ENCODE data around the gene CUBN. TPM values are rescaled to one million over a fixed set of nuclear protein-coding genes. Genes with fewer than 3 reads are reported as not detected.

Gene CUBN
- total RNA-seq, 1 experiment from 2014 or later, result 1.3 TPM

DNA sequence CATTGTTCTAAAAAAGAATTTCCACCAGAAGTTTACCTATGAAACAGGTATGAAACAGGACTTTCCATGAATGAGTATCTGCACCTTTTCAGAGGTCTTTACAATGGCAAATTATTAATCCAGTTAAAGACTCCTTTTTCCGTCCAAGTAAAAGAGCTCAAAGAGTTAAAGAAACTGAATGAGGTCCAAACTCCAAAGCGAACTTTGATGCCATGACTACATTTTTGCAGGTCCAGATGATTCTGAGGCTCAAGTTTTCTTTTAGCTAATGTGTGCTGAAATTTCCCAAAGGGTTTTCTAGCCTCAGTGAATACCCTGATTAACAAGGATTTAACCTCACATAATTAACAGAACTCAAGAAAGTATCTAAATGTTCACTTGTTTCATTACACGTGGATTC is 9.8 kb downstream of the CUBN start:
- in situ Hi-C loops (cut with HindIII; ENCODE audit: low pct_unique_long_range_greater_than_20kb, low sequenced_read_pairs), result no loop called here
- ATAC-seq (no peak), DNase-seq (ENCODE audit: low read depth, low spot score) (no peak)
- H3K4me1 ChIP-seq (ENCODE audit: control insufficient read depth, insufficient read depth, low read length), result peaks cover 18% of the 10 kb centered on the region
- H3K4me3 ChIP-seq (ENCODE audit: low read depth in 2 of 2, low read length in 2 of 2), result no peak overlapping the region
- H3K36me3 ChIP-seq (ENCODE audit: control insufficient read depth, insufficient read depth, low read length), result no peaks in the 10 kb centered on the region
- ChIA-PET POLR2A (no interaction called here), CTCF (interaction anchor here (0.6 kb wide), 1 partner anchor 211 kb away, joined by 3 read pairs; no protein-coding TSS in a partner anchor)
- BruUV-seq (replicated peaks), result no TSS peak
- no peak for TF ChIP-seq SIN3A (IDR thresholded peaks at IDR 0.05; ENCODE audit: borderline replicate concordance, insufficient read depth, low read depth, low read length)
- H3K27ac ChIP-seq (ENCODE audit: low read length), result peak overlapping the region; percentile 67
- no peaks in the 10 kb centered on the region for H3K27me3 ChIP-seq (ENCODE audit: control insufficient read depth, insufficient read depth, low read length)
- intact Hi-C loops (cut with micrococcal nuclease; ENCODE audit: unreplicated experiment), result no loop called here
- H3K9me3 ChIP-seq (ENCODE audit: control insufficient read depth, insufficient read depth, low read depth, low read length), result no peaks in the 10 kb centered on the region

DNA sequence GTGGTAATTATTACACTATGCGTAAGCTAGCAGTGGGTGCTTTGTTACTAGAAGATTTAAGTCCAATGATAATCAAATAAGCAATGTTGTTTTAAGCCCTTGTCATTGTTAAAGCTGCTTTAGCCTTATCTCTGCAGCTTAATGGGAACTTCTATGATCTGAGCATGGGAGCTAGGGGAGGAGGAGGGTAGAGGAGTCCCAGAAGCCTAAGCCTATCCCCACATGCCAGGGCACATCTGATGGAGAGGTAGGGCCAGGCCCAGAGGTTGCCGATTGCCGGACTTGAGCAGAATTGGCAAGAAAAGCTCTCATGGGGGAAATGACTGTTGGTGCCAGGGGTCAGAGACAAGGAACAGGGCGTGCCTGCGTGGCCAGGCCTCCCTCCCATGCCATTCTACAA is 13.4 kb downstream of the CUBN start:
- H3K36me3 ChIP-seq (ENCODE audit: control insufficient read depth, insufficient read depth, low read length), result no peaks in the 10 kb centered on the region
- CTCF ChIA-PET, result no interaction called here
- no TSS peak for BruUV-seq (replicated peaks)
- peak overlapping the region; percentile 99 for H3K27ac ChIP-seq (ENCODE audit: low read length)
- peaks cover 39% of the 10 kb centered on the region for H3K4me1 ChIP-seq (ENCODE audit: control insufficient read depth, insufficient read depth, low read length)
- peak; percentile 36; the same call in 1 of the 2 replicates for ATAC-seq
- H3K4me3 ChIP-seq (ENCODE audit: low read depth in 2 of 2, low read length in 2 of 2), result no peak overlapping the region
- no peaks in the 10 kb centered on the region for H3K27me3 ChIP-seq (ENCODE audit: control insufficient read depth, insufficient read depth, low read length)
- no peaks in the 10 kb centered on the region for H3K9me3 ChIP-seq (ENCODE audit: control insufficient read depth, insufficient read depth, low read depth, low read length)
- in situ Hi-C loops (cut with HindIII; ENCODE audit: low pct_unique_long_range_greater_than_20kb, low sequenced_read_pairs), result no loop called here
- no peak for DNase-seq (ENCODE audit: low read depth, low spot score)
- TF ChIP-seq SIN3A (IDR thresholded peaks at IDR 0.05; ENCODE audit: borderline replicate concordance, insufficient read depth, low read depth, low read length), result no peak
- no peak for TF ChIP-seq TCF7L2 (IDR thresholded peaks at IDR 0.05; ENCODE audit: low read depth, low read length)
- no peak for TF ChIP-seq POLR2AphosphoS5 (IDR thresholded peaks at IDR 0.05; ENCODE audit: low read depth, low read length)
- TF ChIP-seq, protein P1, sequence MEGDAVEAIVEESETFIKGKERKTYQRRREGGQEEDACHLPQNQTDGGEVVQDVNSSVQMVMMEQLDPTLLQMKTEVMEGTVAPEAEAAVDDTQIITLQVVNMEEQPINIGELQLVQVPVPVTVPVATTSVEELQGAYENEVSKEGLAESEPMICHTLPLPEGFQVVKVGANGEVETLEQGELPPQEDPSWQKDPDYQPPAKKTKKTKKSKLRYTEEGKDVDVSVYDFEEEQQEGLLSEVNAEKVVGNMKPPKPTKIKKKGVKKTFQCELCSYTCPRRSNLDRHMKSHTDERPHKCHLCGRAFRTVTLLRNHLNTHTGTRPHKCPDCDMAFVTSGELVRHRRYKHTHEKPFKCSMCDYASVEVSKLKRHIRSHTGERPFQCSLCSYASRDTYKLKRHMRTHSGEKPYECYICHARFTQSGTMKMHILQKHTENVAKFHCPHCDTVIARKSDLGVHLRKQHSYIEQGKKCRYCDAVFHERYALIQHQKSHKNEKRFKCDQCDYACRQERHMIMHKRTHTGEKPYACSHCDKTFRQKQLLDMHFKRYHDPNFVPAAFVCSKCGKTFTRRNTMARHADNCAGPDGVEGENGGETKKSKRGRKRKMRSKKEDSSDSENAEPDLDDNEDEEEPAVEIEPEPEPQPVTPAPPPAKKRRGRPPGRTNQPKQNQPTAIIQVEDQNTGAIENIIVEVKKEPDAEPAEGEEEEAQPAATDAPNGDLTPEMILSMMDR (IDR thresholded peaks at IDR 0.05), result no peak
- TF ChIP-seq, protein P2, sequence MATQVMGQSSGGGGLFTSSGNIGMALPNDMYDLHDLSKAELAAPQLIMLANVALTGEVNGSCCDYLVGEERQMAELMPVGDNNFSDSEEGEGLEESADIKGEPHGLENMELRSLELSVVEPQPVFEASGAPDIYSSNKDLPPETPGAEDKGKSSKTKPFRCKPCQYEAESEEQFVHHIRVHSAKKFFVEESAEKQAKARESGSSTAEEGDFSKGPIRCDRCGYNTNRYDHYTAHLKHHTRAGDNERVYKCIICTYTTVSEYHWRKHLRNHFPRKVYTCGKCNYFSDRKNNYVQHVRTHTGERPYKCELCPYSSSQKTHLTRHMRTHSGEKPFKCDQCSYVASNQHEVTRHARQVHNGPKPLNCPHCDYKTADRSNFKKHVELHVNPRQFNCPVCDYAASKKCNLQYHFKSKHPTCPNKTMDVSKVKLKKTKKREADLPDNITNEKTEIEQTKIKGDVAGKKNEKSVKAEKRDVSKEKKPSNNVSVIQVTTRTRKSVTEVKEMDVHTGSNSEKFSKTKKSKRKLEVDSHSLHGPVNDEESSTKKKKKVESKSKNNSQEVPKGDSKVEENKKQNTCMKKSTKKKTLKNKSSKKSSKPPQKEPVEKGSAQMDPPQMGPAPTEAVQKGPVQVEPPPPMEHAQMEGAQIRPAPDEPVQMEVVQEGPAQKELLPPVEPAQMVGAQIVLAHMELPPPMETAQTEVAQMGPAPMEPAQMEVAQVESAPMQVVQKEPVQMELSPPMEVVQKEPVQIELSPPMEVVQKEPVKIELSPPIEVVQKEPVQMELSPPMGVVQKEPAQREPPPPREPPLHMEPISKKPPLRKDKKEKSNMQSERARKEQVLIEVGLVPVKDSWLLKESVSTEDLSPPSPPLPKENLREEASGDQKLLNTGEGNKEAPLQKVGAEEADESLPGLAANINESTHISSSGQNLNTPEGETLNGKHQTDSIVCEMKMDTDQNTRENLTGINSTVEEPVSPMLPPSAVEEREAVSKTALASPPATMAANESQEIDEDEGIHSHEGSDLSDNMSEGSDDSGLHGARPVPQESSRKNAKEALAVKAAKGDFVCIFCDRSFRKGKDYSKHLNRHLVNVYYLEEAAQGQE (IDR thresholded peaks at IDR 0.05; ENCODE audit: insufficient read depth in 1 of 2, low read depth in 2 of 2, low read length in 1 of 2), result no peak
- intact Hi-C loops (cut with micrococcal nuclease; ENCODE audit: unreplicated experiment), result no loop called here
- POLR2A ChIA-PET, result interaction anchor here (0.6 kb wide), 1 partner anchor 93 kb away, joined by 25 read pairs; no protein-coding TSS in a partner anchor

DNA sequence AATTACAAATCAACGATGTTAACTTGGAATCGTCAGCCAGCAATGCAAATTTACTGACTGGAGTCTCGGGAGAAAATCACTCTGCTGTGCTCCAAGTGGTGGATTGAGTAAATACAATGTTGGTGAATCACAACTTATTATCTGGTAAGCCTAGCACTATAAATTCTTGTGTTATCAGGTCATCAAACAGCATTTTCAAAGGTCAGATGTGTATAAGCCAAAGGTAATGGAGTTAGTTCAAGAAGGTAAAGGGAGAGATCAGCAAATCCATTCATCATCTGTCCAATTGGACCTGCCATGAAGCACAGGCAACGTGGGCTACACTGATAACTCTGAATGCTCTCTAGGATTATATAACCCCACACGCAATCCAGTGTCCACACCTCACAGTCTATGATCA is 13.9 kb downstream of the CUBN start:
- Histone ChIP-seq H3K27ac (ENCODE audit: low read length) (peak overlapping the region; percentile 99), H3K36me3 (ENCODE audit: control insufficient read depth, insufficient read depth, low read length) (no peaks in the 10 kb centered on the region), H3K4me1 (ENCODE audit: control insufficient read depth, insufficient read depth, low read length) (peaks cover 39% of the 10 kb centered on the region), H3K4me3 (ENCODE audit: low read depth in 2 of 2, low read length in 2 of 2) (peak overlapping the region in 1 of 2 experiments; percentile 48; a peak in 2 of 4 replicates), H3K9me3 (ENCODE audit: control insufficient read depth, insufficient read depth, low read depth, low read length) (no peaks in the 10 kb centered on the region), H3K27me3 (ENCODE audit: control insufficient read depth, insufficient read depth, low read length) (no peaks in the 10 kb centered on the region)
- POLR2A ChIA-PET, result interaction anchor here (1.0 kb wide), 1 partner anchor 94 kb away, joined by 3 read pairs; no protein-coding TSS in a partner anchor
- TF ChIP-seq, protein P2 (IDR thresholded peaks at IDR 0.05; ENCODE audit: insufficient read depth in 1 of 2, low read depth in 2 of 2, low read length in 1 of 2), result no peak
- TF ChIP-seq, protein P1 (IDR thresholded peaks at IDR 0.05), result no peak
- peak; percentile 89 for TF ChIP-seq POLR2AphosphoS5 (IDR thresholded peaks at IDR 0.05; ENCODE audit: low read depth, low read length)
- peak; percentile 79 for TF ChIP-seq TCF7L2 (IDR thresholded peaks at IDR 0.05; ENCODE audit: low read depth, low read length)
- TF ChIP-seq SIN3A (IDR thresholded peaks at IDR 0.05; ENCODE audit: borderline replicate concordance, insufficient read depth, low read depth, low read length), result no peak
- CTCF ChIA-PET, result interaction anchor here (0.7 kb wide), 2 partner anchors 13 to 123 kb away, joined by 5 to 9 read pairs; no protein-coding TSS in a partner anchor
- DNase-seq (ENCODE audit: low read depth, low spot score), result peak; percentile 61
- ATAC-seq, result peak; percentile 88
- intact Hi-C loops (cut with micrococcal nuclease; ENCODE audit: unreplicated experiment), result no loop called here
- in situ Hi-C loops (cut with HindIII; ENCODE audit: low pct_unique_long_range_greater_than_20kb, low sequenced_read_pairs), result no loop called here
- no TSS peak for BruUV-seq (replicated peaks)

Data from Panc1 (cell line).